ENCODE measurements around the gene MMP12.
"Not testable (repeated sequence)": the region's sequence is repeated elsewhere in the genome, so short reads cannot be mapped to it uniquely, and the experiment has no call there.

Gene MMP12

GRCh38 chr11:102882389-102883024, 7.7 kb upstream of the MMP12 start:
- no peak overlapping the region for H3K9ac ChIP-seq (ENCODE audit: low read length)
- TF ChIP-seq CTCF (IDR thresholded peaks at IDR 0.05; ENCODE audit: low read depth, low read length) (no peak), EZH2phosphoT487 (IDR thresholded peaks at IDR 0.05; ENCODE audit: low read depth) (no peak)

GRCh38 chr11:102879801-102880200, 5.0 kb upstream of the MMP12 start:
- H3K27ac ChIP-seq (ENCODE audit: low read length) = no peak overlapping the region
- H2AFZ ChIP-seq (ENCODE audit: low read depth, low read length) = no peak overlapping the region
- no peak overlapping the region for H3K4me2 ChIP-seq (ENCODE audit: low read length)
- peaks cover 14% of the 10 kb centered on the region for H3K4me1 ChIP-seq (ENCODE audit: low read length)
- no peak overlapping the region for H3K9ac ChIP-seq (ENCODE audit: low read length)
- no peaks in the 10 kb centered on the region for H4K20me1 ChIP-seq (ENCODE audit: insufficient read depth, low read length)
- no peaks in the 10 kb centered on the region for H3K36me3 ChIP-seq (replicated peaks; ENCODE audit: low read depth, low read length)
- H3K79me2 ChIP-seq (ENCODE audit: low read length) = no peaks in the 10 kb centered on the region
- H3K9me3 ChIP-seq (ENCODE audit: insufficient read depth, low read length) = no peaks in the 10 kb centered on the region
- no peak for TF ChIP-seq CTCF (IDR thresholded peaks at IDR 0.05; ENCODE audit: low read depth, low read length)
- no peak for TF ChIP-seq EZH2phosphoT487 (IDR thresholded peaks at IDR 0.05; ENCODE audit: low read depth)
- H3K4me3 ChIP-seq (ENCODE audit: low read length) = no peak overlapping the region
- H3K27me3 ChIP-seq (ENCODE audit: low read depth, low read length) = no peaks in the 10 kb centered on the region

More at GRCh38 chr11:102882389-102883024, 7.7 kb upstream of the MMP12 start:
- no peaks in the 10 kb centered on the region for H3K27me3 ChIP-seq (ENCODE audit: low read depth, low read length)
- H3K4me1 ChIP-seq (ENCODE audit: low read length) = peaks cover 14% of the 10 kb centered on the region
- H3K36me3 ChIP-seq (replicated peaks; ENCODE audit: low read depth, low read length) = no peaks in the 10 kb centered on the region
- H3K4me2 ChIP-seq (ENCODE audit: low read length) = peak overlapping the region; percentile 45
- H3K4me3 ChIP-seq (ENCODE audit: low read length) = no peak overlapping the region; the same call in 1 of the 2 replicates
- H4K20me1 ChIP-seq (ENCODE audit: insufficient read depth, low read length) = no peaks in the 10 kb centered on the region
- no peaks in the 10 kb centered on the region for H3K9me3 ChIP-seq (ENCODE audit: insufficient read depth, low read length)
- peak overlapping the region; percentile 54 for H3K27ac ChIP-seq (ENCODE audit: low read length)
- H2AFZ ChIP-seq (ENCODE audit: low read depth, low read length) = no peak overlapping the region
- no peaks in the 10 kb centered on the region for H3K79me2 ChIP-seq (ENCODE audit: low read length)

GRCh38 chr11:102878595-102878994, 3.8 kb upstream of the MMP12 start:
- Histone ChIP-seq H3K9me3 (ENCODE audit: insufficient read depth, low read length) (no peaks in the 10 kb centered on the region), H3K4me3 (ENCODE audit: low read length) (no peak overlapping the region), H3K4me2 (ENCODE audit: low read length) (no peak overlapping the region), H3K79me2 (ENCODE audit: low read length) (no peaks in the 10 kb centered on the region), H2AFZ (ENCODE audit: low read depth, low read length) (no peak overlapping the region), H3K36me3 (replicated peaks; ENCODE audit: low read depth, low read length) (no peaks in the 10 kb centered on the region), H4K20me1 (ENCODE audit: insufficient read depth, low read length) (no peaks in the 10 kb centered on the region), H3K9ac (ENCODE audit: low read length) (no peak overlapping the region), H3K4me1 (ENCODE audit: low read length) (peaks cover 14% of the 10 kb centered on the region), H3K27me3 (ENCODE audit: low read depth, low read length) (no peaks in the 10 kb centered on the region), H3K27ac (ENCODE audit: low read length) (no peak overlapping the region)
- TF ChIP-seq CTCF (IDR thresholded peaks at IDR 0.05; ENCODE audit: low read depth, low read length) = no peak
- no peak for TF ChIP-seq EZH2phosphoT487 (IDR thresholded peaks at IDR 0.05; ENCODE audit: low read depth)

- not testable (repeated sequence) for H3K4me3 ChIP-seq (ENCODE audit: low read length); H4K20me1 ChIP-seq (ENCODE audit: insufficient read depth, low read length); H3K4me2 ChIP-seq (ENCODE audit: low read length); H3K27ac ChIP-seq (ENCODE audit: low read length); H3K9me3 ChIP-seq (ENCODE audit: insufficient read depth, low read length); H3K27me3 ChIP-seq (ENCODE audit: low read depth, low read length); H3K9ac ChIP-seq (ENCODE audit: low read length); H3K4me1 ChIP-seq (ENCODE audit: low read length); H3K79me2 ChIP-seq (ENCODE audit: low read length); H2AFZ ChIP-seq (ENCODE audit: low read depth, low read length); H3K36me3 ChIP-seq (replicated peaks; ENCODE audit: low read depth, low read length)
These were observed 5.3 kb downstream of the MMP12 start for GRCh38 chr11:102869354-102869964.
